H1 (cell line): ENCODE results near the gene UNC79. TPM values are rescaled to one million over a fixed set of nuclear protein-coding genes. Genes with fewer than 3 reads are reported as not detected.

Source experiments
- CTCF ChIA-PET: fragments of 300-600 bp; sonication (Branson Sonifier 250); formaldehyde crosslinking; loops from one replicate; lab custom pipeline; 2021; ENCODE audit not compliant: partially characterized antibody; lab: Charles Lee
- POLR2A ChIA-PET: fragments of 300-600 bp; sonication (Branson Sonifier 250); formaldehyde crosslinking; loops from one replicate; lab custom pipeline; 2021; ENCODE audit warnings: inconsistent platforms; ENCODE audit not compliant: partially characterized antibody; lab: Charles Lee
- DNase-seq, 2 experiments: peaks; one replicate each; pipeline versions ENCODE4 v3.0.0 to v3.0.0-alpha.2; 2010 to 2022; ENCODE audit warnings: low spot score in 2 of 2, low read depth in 1 of 2, mixed read lengths in 1 of 2
- FAIRE-seq: peaks from 2 replicates; lab custom pipeline; 2011; peaks lifted over from hg19 to GRCh38; lab: Jason Lieb, UNC
- H2AFZ ChIP-seq: 2 replicates; pipeline ENCODE4 v1.8.1; 2012; ENCODE audit warnings: low read length, inconsistent platforms
- H2AK5ac ChIP-seq: 2 replicates; pipeline ENCODE4 v1.6.1; 2013; ENCODE audit warnings: low read depth, low read length
- H2BK120ac ChIP-seq: replicated peaks from 2 replicates; pipeline ENCODE3; 2013; ENCODE audit warnings: low read depth, low read length, inconsistent platforms
- H2BK12ac ChIP-seq: 2 replicates; pipeline ENCODE4 v1.6.1; 2013; ENCODE audit warnings: low read depth, low read length
- H2BK15ac ChIP-seq: 2 replicates; pipeline ENCODE4 v1.6.1; 2013; ENCODE audit warnings: low read length
- H2BK20ac ChIP-seq: 2 replicates; pipeline ENCODE4 v1.6.1; 2013; ENCODE audit warnings: low read length
- H2BK5ac ChIP-seq: 2 replicates; pipeline ENCODE4 v1.6.1; 2013; ENCODE audit warnings: low read depth, low read length
- H3K14ac ChIP-seq: 2 replicates; pipeline ENCODE4 v1.6.1; 2013; ENCODE audit warnings: inconsistent platforms; ENCODE audit not compliant: insufficient read length
- H3K18ac ChIP-seq: 2 replicates; pipeline ENCODE4 v1.6.1; 2013; ENCODE audit warnings: low read length; ENCODE audit errors: extremely low read depth
- H3K23ac ChIP-seq: 2 replicates; pipeline ENCODE4 v1.6.1; 2013; ENCODE audit warnings: inconsistent platforms; ENCODE audit not compliant: insufficient read length
- H3K23me2 ChIP-seq: 2 replicates; pipeline ENCODE4 v1.6.1; 2013; ENCODE audit warnings: low read depth, low read length
- H3K27ac ChIP-seq: 2 replicates; pipeline ENCODE4 v1.6.1; 2011; ENCODE audit warnings: low read depth, low read length, inconsistent platforms
- H3K27me3 ChIP-seq, 4 experiments: replicated peaks in 1 of 4; 1 replicate in 1 of 4; 2 replicates in 3 of 4; pipeline versions ENCODE4 v1.6.1 to v1.8.1; 2011 to 2013; ENCODE audit warnings: low read length in 3 of 4, mild to moderate bottlenecking in 3 of 4, inconsistent platforms in 2 of 4, mixed read lengths in 2 of 4, moderate library complexity in 1 of 4; ENCODE audit not compliant: control insufficient read depth in 3 of 4, insufficient read depth in 3 of 4; ENCODE audit errors: extremely low read depth in 1 of 4
- H3K36me3 ChIP-seq, 4 experiments: 2 replicates each; pipeline versions ENCODE4 v1.6.1 to v1.8.1; 2011 to 2013; ENCODE audit warnings: mild to moderate bottlenecking in 4 of 4, low read length in 3 of 4, moderate library complexity in 2 of 4, control low read depth in 1 of 4, inconsistent platforms in 1 of 4; ENCODE audit not compliant: insufficient read depth in 4 of 4, control insufficient read depth in 2 of 4
- H3K4ac ChIP-seq: replicated peaks from 2 replicates; pipeline ENCODE3; 2013; ENCODE audit warnings: low read length, low read depth, mixed read lengths, inconsistent platforms; ENCODE audit not compliant: insufficient read length
- H3K4me1 ChIP-seq, 4 experiments: replicated peaks in 1 of 4; 1 replicate in 1 of 4; 2 replicates in 3 of 4; pipeline versions ENCODE4 v1.6.1 to v1.8.1; 2011 to 2013; ENCODE audit warnings: low read length in 3 of 4, inconsistent platforms in 2 of 4, mixed read lengths in 1 of 4; ENCODE audit not compliant: insufficient read depth in 4 of 4, control insufficient read depth in 3 of 4
- H3K4me2 ChIP-seq, 2 experiments: 2 replicates each; pipeline versions ENCODE4 v1.6.1 to v1.8.1; 2011 to 2013; ENCODE audit warnings: low read depth in 2 of 2, low read length in 2 of 2, control low read depth in 1 of 2, inconsistent platforms in 1 of 2, mild to moderate bottlenecking in 1 of 2; ENCODE audit not compliant: insufficient read depth in 1 of 2
- H3K4me3 ChIP-seq, 4 experiments: fragments of 200-600, 300-600 bp in 1 of 4; sonication (generic), shearing (Covaris generic), sonication (Bioruptor Twin) in 1 of 4; 2 replicates each; pipeline versions ENCODE4 v1.5.1 to v1.8.1; 2011 to 2016; ENCODE audit warnings: low read length in 4 of 4, low read depth in 3 of 4, control low read depth in 2 of 4, inconsistent platforms in 2 of 4, mild to moderate bottlenecking in 2 of 4, mixed read lengths in 1 of 4, moderate library complexity in 1 of 4; ENCODE audit not compliant: insufficient read depth in 2 of 4; ENCODE audit errors: extremely low read depth in 1 of 4
- H3K56ac ChIP-seq: replicated peaks from 2 replicates; pipeline ENCODE3; 2013; ENCODE audit warnings: low read depth, mild to moderate bottlenecking, mixed read lengths, low read length, inconsistent platforms; ENCODE audit not compliant: insufficient read length
- H3K79me1 ChIP-seq: 2 replicates; pipeline ENCODE4 v1.6.1; 2013; ENCODE audit warnings: low read depth, low read length, control low read depth
- H3K79me2 ChIP-seq, 2 experiments: 2 replicates each; pipeline versions ENCODE4 v1.6.1 to v1.8.1; 2012 to 2013; ENCODE audit warnings: low read length in 2 of 2, mild to moderate bottlenecking in 2 of 2, inconsistent platforms in 1 of 2; ENCODE audit not compliant: insufficient read depth in 2 of 2, control insufficient read depth in 1 of 2
- H3K9ac ChIP-seq, 4 experiments: replicated peaks in 1 of 4; 1 replicate in 1 of 4; 2 replicates in 3 of 4; pipeline versions ENCODE4 v1.6.1 to v1.8.1; 2011 to 2013; ENCODE audit warnings: low read depth in 3 of 4, low read length in 3 of 4, control low read depth in 2 of 4, mild to moderate bottlenecking in 2 of 4, moderate library complexity in 2 of 4, inconsistent platforms in 1 of 4; ENCODE audit errors: extremely low read depth in 1 of 4
- H3K9me3 ChIP-seq, 2 experiments: 2 replicates each; pipeline versions ENCODE4 v1.6.1 to v1.8.1; 2012 to 2013; ENCODE audit warnings: mild to moderate bottlenecking in 2 of 2, moderate library complexity in 2 of 2, control low read depth in 1 of 2, inconsistent platforms in 1 of 2, low read depth in 1 of 2, low read length in 1 of 2, mixed read lengths in 1 of 2; ENCODE audit not compliant: insufficient read depth in 2 of 2
- H4K20me1 ChIP-seq, 2 experiments: replicated peaks in 1 of 2; 2 replicates each; pipeline versions ENCODE3 to v1.8.1; 2011 to 2013; ENCODE audit warnings: inconsistent platforms in 2 of 2, low read length in 2 of 2, mild to moderate bottlenecking in 1 of 2; ENCODE audit not compliant: insufficient read depth in 2 of 2, control insufficient read depth in 1 of 2
- H4K5ac ChIP-seq: 2 replicates; pipeline ENCODE4 v1.6.1; 2013; ENCODE audit warnings: low read length, low read depth, mixed read lengths, inconsistent platforms; ENCODE audit not compliant: insufficient read length
- H4K8ac ChIP-seq: 2 replicates; pipeline ENCODE4 v1.8.0; 2013; ENCODE audit warnings: mild to moderate bottlenecking, moderate library complexity, low read length, inconsistent platforms; ENCODE audit not compliant: insufficient read depth; ENCODE audit errors: extremely low read depth
- H4K91ac ChIP-seq: replicated peaks from 2 replicates; pipeline ENCODE3; 2013; ENCODE audit warnings: low read length, mixed read lengths, inconsistent platforms; ENCODE audit not compliant: insufficient read length
- CBX5 ChIP-seq: fragments of 300-800, 300-1000 bp; sonication (generic); IDR thresholded peaks from 2 replicates; pipeline ENCODE4 v1.7.1; 2016; ENCODE audit warnings: antibody characterized with exemption, low read length, low read depth
- CREB1 ChIP-seq: IDR thresholded peaks from 2 replicates; pipeline ENCODE4 v1.6.1; 2012; ENCODE audit warnings: inconsistent platforms
- EGR1 ChIP-seq: IDR thresholded peaks from 2 replicates; pipeline ENCODE4 v1.6.1; 2011; ENCODE audit warnings: low read depth, low read length, borderline replicate concordance
- EZH2 ChIP-seq: fragments of 200-600 bp; sonication (generic); IDR thresholded peaks from 2 replicates; pipeline ENCODE4 v1.7.1; 2012; ENCODE audit warnings: low read depth, mild to moderate bottlenecking, moderate library complexity, low read length, inconsistent platforms; ENCODE audit not compliant: severe bottlenecking
- HDAC6 ChIP-seq: IDR thresholded peaks from one replicate; pipeline ENCODE4 v1.7.1; 2012; ENCODE audit warnings: low read depth, mild to moderate bottlenecking, inconsistent platforms, low read length, moderate library complexity
- KDM5A ChIP-seq: fragments of 200-600 bp; IDR thresholded peaks from 2 replicates; pipeline ENCODE4 v1.7.1; 2012; ENCODE audit warnings: mild to moderate bottlenecking, low read length, inconsistent platforms, mixed read lengths
- PHF8 ChIP-seq: fragments of 200-600 bp; sonication (generic); conservative IDR thresholded peaks from 2 replicates; pipeline ENCODE4 v1.7.1; 2012; ENCODE audit warnings: low read depth, mild to moderate bottlenecking, inconsistent platforms, low read length, moderate library complexity
- POLR2A ChIP-seq, 2 experiments: IDR thresholded peaks; 1 replicate in 1 of 2; 2 replicates in 1 of 2; pipeline ENCODE4 v1.6.1; 2011; ENCODE audit warnings: low read depth in 2 of 2, low read length in 2 of 2, mild to moderate bottlenecking in 2 of 2; ENCODE audit errors: control extremely low read depth in 1 of 2
- RXRA ChIP-seq: IDR thresholded peaks from 2 replicates; pipeline ENCODE4 v1.6.1; 2011; ENCODE audit warnings: low read depth, mild to moderate bottlenecking, low read length, moderate library complexity; ENCODE audit not compliant: insufficient read depth
- SIRT6 ChIP-seq: IDR thresholded peaks from one replicate; pipeline ENCODE4 v1.7.1; 2012; ENCODE audit warnings: low read length, inconsistent platforms
- SUZ12 ChIP-seq: fragments of 200-600 bp; sonication (generic); IDR thresholded peaks from 2 replicates; pipeline ENCODE4 v1.6.1; 2012; ENCODE audit warnings: mild to moderate bottlenecking, inconsistent platforms, low read length, moderate library complexity, mixed read lengths
- TCF12 ChIP-seq: IDR thresholded peaks from 2 replicates; pipeline ENCODE4 v1.6.1; 2011; ENCODE audit warnings: low read depth, mild to moderate bottlenecking, low read length
- WGBS, 2 experiments: shearing (Covaris generic) in 1 of 2; methylation state at CpG; one replicate each; pipeline versions ENCODE4 v1.1.6 to v1.1.7; 2013 to 2015; ENCODE audit warnings: low lambda C conversion rate in 2 of 2, mixed read lengths in 2 of 2, inconsistent platforms in 1 of 2, low coverage in 1 of 2, missing lambda C conversion rate in 1 of 2; ENCODE audit not compliant: insufficient replicate concordance in 2 of 2, insufficient coverage in 1 of 2, insufficient read length in 1 of 2; ENCODE audit errors: extremely low coverage in 1 of 2, missing lambda C conversion rate in 1 of 2; 5-methylcytosine and 5-hydroxymethylcytosine counted together
- polyA plus RNA-seq, 7 experiments: library from polyadenylated mRNA; depleted of rRNA in 3 of 7; stranded (reverse) in 5 of 7; unstranded in 2 of 7; fragments of >200 nt in 5 of 7; fragments of 200-250 nt in 2 of 7; gene quantifications; 1 replicate in 5 of 7; 2 replicates in 1 of 7; 4 replicates in 1 of 7; pipeline versions ENCODE4 v1.2.1 to v1.2.3, GENCODE V29; 2011 to 2013; ENCODE audit warnings: missing spikeins in 2 of 7, mixed read lengths in 2 of 7
- total RNA-seq: library from RNA; stranded (reverse); fragmentation: NEBNext Ultra II Directional; extraction: Animal tissue kit (Norgen Biotek cat#: 25700); gene quantifications from 2 replicates; pipeline ENCODE4 v1.2.1, GENCODE V29; 2021
- TF ChIP-seq, protein P1 (sequence below): IDR thresholded peaks from 2 replicates; pipeline ENCODE4 v1.6.1; 2011; ENCODE audit warnings: low read length, improper control_type of control experiment

The UNC79 gene
- total and polyA plus RNA-seq, 2 of the 8 experiments (the other 6 are each of a cell fraction or from before 2014, with no cell fraction given) = 1.8 to 2.3 TPM

DNA sequence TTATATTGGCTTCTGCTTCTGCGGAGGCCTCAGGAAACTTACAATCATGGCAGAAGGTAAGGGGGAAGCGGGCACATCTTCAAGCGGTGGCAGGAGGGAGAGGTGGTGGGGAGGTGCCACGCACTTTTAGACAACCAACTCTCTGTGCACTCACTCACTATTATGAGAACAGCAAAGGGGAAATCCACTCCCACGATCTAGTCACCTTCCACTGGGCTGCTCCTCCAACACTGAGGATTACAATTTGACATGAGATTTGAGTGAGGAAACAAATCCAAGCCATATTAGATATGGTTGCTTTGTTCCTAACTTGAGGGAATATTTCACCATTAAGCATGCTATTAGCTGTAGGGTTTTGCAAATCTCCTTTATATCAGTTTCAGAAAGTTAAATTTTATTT is 80.3 kb downstream of the UNC79 start:
- Histone ChIP-seq H2AFZ (no peak overlapping the region), H3K4me3 (no peak overlapping the region), H3K79me1 (no peaks in the 10 kb centered on the region), H4K8ac (no peak overlapping the region), H3K23me2 (no peaks in the 10 kb centered on the region), H3K4me1 (no peaks in the 10 kb centered on the region), H3K14ac (no peak overlapping the region), H3K27me3 (no peaks in the 10 kb centered on the region), H3K23ac (no peak overlapping the region), H3K79me2 (no peaks in the 10 kb centered on the region), H2BK5ac (no peak overlapping the region), H3K27ac (no peak overlapping the region), H4K20me1 (no peaks in the 10 kb centered on the region), H2BK12ac (no peak overlapping the region), H3K9ac (no peak overlapping the region), H3K9me3 (peaks cover 14% of the 10 kb centered on the region in 2 experiments; a peak in 3 of 4 replicates), H2BK20ac (no peak overlapping the region), H2BK15ac (no peak overlapping the region), H3K4ac (no peak overlapping the region), H4K5ac (no peak overlapping the region), H3K36me3 (no peaks in the 10 kb centered on the region; a peak in 2 of 8 replicates), H3K18ac (no peak overlapping the region), H2BK120ac (no peak overlapping the region), H4K91ac (no peak overlapping the region), H2AK5ac (no peak overlapping the region), H3K4me2 (no peak overlapping the region), H3K56ac (no peak overlapping the region)
- FAIRE-seq (no peak), DNase-seq (no peak)
- ChIA-PET POLR2A (no interaction called here), CTCF (no interaction called here)
- 94% methylated on average over 5 of the region's 5 CpGs; no CpG with 5 or more reads in 1 of the 2 experiments for WGBS, 2 experiments
- TF ChIP-seq HDAC6 = no peak
- TF ChIP-seq PHF8 = no peak
- no peak for TF ChIP-seq SUZ12
- TF ChIP-seq, protein P1, sequence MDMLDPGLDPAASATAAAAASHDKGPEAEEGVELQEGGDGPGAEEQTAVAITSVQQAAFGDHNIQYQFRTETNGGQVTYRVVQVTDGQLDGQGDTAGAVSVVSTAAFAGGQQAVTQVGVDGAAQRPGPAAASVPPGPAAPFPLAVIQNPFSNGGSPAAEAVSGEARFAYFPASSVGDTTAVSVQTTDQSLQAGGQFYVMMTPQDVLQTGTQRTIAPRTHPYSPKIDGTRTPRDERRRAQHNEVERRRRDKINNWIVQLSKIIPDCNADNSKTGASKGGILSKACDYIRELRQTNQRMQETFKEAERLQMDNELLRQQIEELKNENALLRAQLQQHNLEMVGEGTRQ = no peak
- no peak for TF ChIP-seq POLR2A (IDR thresholded peaks at IDR 0.05; ENCODE audit: control extremely low read depth in 1 of 2, low read depth in 2 of 2, low read length in 2 of 2)
- TF ChIP-seq EGR1 = no peak
- TF ChIP-seq TCF12 = no peak
- no peak for TF ChIP-seq CBX5
- no peak for TF ChIP-seq RXRA
- TF ChIP-seq SIRT6 = no peak
- no peak for TF ChIP-seq KDM5A
- no peak for TF ChIP-seq CREB1
- no peak for TF ChIP-seq EZH2
